Embryonic facial prominence (tissue), 1 donor: Measurements from ENCODE around the gene SIRPA.

Experiments used
- DNase-seq: peaks from one replicate; pipeline ENCODE4 v3.0.0-alpha.2; 2016; ENCODE audit errors: extremely low spot score

The SIRPA gene

GRCh38 chr20:1987826-1988225 is 92.6 kb downstream of the SIRPA start:
- no peak for DNase-seq
